ENCODE results near the gene DBH. TPM values are rescaled to one million over a fixed set of nuclear protein-coding genes. Genes with fewer than 3 reads are reported as not detected.
A peak's percentile ranks its signal among the peaks of the same experiment; 100 is the strongest.

Gene DBH
- total RNA-seq, 2 experiments from 2014 or later = not detected

- H3K4me3 Mint-ChIP-seq = no peak overlapping the region
- H3K4me1 Mint-ChIP-seq (ENCODE audit: low read depth) = peaks cover 26% of the 10 kb centered on the region
- POLR2A ChIA-PET = no interaction called here
- CTCF ChIA-PET = interaction anchor here (0.7 to 1.5 kb wide), 4 partner anchors 59 to 87 kb away, joined by 3 to 6 read pairs (median 4); no protein-coding TSS in a partner anchor
- H3K9me3 Mint-ChIP-seq = no peaks in the 10 kb centered on the region
- H3K27ac Mint-ChIP-seq = no peak overlapping the region
- no peaks in the 10 kb centered on the region for H3K36me3 Mint-ChIP-seq
- H3K27me3 Mint-ChIP-seq = peaks cover 55% of the 10 kb centered on the region
- no peak for DNase-seq
- intact Hi-C loops (cut with micrococcal nuclease) = loop anchor here (5.0 kb wide), 1 partner anchor 47 kb away; no protein-coding TSS in a partner anchor
Measured at GRCh38 chr9:133655701-133656100, 19.5 kb downstream of the DBH start.

DNA sequence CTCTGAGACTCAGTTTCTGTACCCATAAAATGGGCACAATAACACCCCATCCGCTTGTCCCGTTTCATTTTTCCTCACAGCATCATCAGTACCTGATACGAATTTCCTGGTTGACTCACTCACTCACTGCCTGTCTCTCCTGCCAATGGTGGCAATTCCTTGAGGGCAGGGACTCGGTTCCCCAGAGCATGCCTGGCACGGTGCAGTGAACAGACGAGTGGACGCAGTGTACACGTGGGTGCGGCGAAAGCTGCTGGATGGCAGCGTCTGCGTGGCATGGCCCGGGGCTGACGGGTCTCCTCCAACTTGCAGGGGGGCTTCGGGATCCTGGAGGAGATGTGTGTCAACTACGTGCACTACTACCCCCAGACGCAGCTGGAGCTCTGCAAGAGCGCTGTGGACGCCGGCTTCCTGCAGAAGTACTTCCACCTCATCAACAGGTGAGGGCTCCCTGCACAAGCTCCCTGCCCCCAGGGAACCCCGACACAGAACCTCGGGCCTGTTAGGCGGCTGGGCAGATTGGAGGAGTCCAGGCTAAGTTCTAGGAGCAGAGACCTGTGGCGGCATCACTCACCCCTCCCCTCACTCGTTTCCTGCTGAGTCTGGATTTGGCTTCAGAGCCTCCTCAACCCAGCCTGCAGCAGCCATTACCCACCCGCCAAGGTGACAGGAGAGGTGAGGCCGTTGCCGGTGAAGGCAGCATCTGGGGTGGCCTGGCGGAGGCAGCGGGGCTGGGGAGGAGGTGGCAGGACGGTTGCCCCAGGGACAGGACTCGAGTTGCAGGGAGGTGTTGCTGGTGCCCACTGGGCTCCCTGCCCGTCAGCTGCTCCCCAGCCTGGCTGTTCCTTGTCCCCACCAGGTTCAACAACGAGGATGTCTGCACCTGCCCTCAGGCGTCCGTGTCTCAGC lies 20.3 kb downstream of the DBH start:
- Mint-ChIP-seq H3K27ac (no peak overlapping the region), H3K4me3 (no peak overlapping the region), H3K27me3 (peaks cover 55% of the 10 kb centered on the region), H3K4me1 (ENCODE audit: low read depth) (peaks cover 26% of the 10 kb centered on the region), H3K9me3 (no peaks in the 10 kb centered on the region), H3K36me3 (no peaks in the 10 kb centered on the region)
- ChIA-PET POLR2A (no interaction called here), CTCF (interaction anchor here (0.7 to 1.5 kb wide), 4 partner anchors 59 to 86 kb away, joined by 3 to 6 read pairs (median 4); no protein-coding TSS in a partner anchor)
- intact Hi-C loops (cut with micrococcal nuclease) = loop anchor here (5.0 kb wide), 1 partner anchor 46 kb away; no protein-coding TSS in a partner anchor
- DNase-seq = peak; percentile 51

DNA sequence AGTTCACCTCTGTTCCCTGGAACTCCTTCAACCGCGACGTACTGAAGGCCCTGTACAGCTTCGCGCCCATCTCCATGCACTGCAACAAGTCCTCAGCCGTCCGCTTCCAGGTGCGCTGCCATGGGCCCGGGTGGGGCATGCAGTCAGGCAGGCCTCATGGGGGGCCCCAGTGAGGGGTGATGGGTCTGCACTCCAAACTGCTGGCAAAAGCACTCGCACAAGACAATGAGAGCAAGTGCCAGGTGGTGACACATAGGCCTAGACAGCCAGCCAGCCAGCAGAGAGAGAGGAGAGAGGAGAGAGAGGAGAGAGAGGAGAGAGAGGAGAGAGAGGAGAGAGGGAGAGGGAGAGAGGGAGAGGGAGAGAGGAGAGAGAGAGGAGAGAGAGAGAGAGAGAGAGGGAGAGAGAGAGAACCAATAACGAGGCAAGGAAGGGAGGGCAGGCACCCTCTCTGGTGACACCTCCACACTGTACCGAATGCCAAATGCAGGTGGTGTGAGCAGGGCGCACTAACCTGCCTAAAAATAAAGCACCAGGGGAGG lies 21.0 kb downstream of the DBH start:
- ChIA-PET CTCF (interaction anchor here (1.1 kb wide), 1 partner anchor 58 kb away, joined by 3 read pairs; no protein-coding TSS in a partner anchor), POLR2A (no interaction called here)
- Mint-ChIP-seq H3K4me3 (no peak overlapping the region), H3K9me3 (no peaks in the 10 kb centered on the region), H3K4me1 (ENCODE audit: low read depth) (peaks cover 26% of the 10 kb centered on the region), H3K27ac (no peak overlapping the region), H3K36me3 (no peaks in the 10 kb centered on the region), H3K27me3 (peaks cover 54% of the 10 kb centered on the region)
- DNase-seq = no peak
- intact Hi-C loops (cut with micrococcal nuclease) = loop anchor here (5.0 kb wide), 1 partner anchor 45 kb away; no protein-coding TSS in a partner anchor

- intact Hi-C loops (cut with micrococcal nuclease) = loop anchor here (5.0 kb wide), 1 partner anchor 44 kb away; no protein-coding TSS in a partner anchor
- no peaks in the 10 kb centered on the region for H3K36me3 Mint-ChIP-seq
- no peak overlapping the region for H3K27ac Mint-ChIP-seq
- peaks cover 42% of the 10 kb centered on the region for H3K27me3 Mint-ChIP-seq
- H3K9me3 Mint-ChIP-seq = no peaks in the 10 kb centered on the region
- CTCF ChIA-PET = interaction anchor here (0.7 to 1.5 kb wide), 4 partner anchors 54 to 328 kb away, joined by 3 read pairs; no protein-coding TSS in a partner anchor
- DNase-seq = peak; percentile 42
- peaks cover 26% of the 10 kb centered on the region for H3K4me1 Mint-ChIP-seq (ENCODE audit: low read depth)
- peak overlapping the region; percentile 8 for H3K4me3 Mint-ChIP-seq
- POLR2A ChIA-PET = no interaction called here
Measured at GRCh38 chr9:133658442-133659431, 22.6 kb downstream of the DBH start.

DNA sequence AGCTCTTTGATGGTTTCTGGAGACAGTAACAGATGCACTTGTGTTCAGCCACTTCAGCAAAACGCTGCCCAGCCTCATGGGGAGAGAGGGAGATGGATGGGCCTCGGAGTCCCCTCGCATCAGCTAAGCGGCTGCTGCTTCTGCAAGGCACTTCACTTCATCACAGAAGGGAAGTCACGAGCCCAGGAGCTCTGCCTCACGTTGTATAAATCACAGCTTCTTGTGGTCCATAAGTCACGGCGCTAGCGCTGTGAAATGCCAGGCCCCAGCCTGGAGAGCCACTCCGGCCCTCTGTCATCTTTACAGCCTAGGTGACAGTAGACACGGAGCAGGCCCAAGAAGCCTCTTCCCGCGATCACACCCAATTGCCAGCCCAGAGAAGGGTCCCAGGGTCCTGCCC lies 23.4 kb downstream of the DBH start:
- Mint-ChIP-seq H3K27me3 (peaks cover 37% of the 10 kb centered on the region), H3K36me3 (no peaks in the 10 kb centered on the region), H3K9me3 (no peaks in the 10 kb centered on the region), H3K27ac (no peak overlapping the region), H3K4me3 (no peak overlapping the region), H3K4me1 (ENCODE audit: low read depth) (peaks cover 26% of the 10 kb centered on the region)
- intact Hi-C loops (cut with micrococcal nuclease) = loop anchor here (5.0 kb wide), 1 partner anchor 43 kb away; no protein-coding TSS in a partner anchor
- ChIA-PET POLR2A (no interaction called here), CTCF (interaction anchor here (0.7 to 1.5 kb wide), 4 partner anchors 55 to 329 kb away, joined by 3 read pairs; no protein-coding TSS in a partner anchor)
- DNase-seq = no peak

DNA sequence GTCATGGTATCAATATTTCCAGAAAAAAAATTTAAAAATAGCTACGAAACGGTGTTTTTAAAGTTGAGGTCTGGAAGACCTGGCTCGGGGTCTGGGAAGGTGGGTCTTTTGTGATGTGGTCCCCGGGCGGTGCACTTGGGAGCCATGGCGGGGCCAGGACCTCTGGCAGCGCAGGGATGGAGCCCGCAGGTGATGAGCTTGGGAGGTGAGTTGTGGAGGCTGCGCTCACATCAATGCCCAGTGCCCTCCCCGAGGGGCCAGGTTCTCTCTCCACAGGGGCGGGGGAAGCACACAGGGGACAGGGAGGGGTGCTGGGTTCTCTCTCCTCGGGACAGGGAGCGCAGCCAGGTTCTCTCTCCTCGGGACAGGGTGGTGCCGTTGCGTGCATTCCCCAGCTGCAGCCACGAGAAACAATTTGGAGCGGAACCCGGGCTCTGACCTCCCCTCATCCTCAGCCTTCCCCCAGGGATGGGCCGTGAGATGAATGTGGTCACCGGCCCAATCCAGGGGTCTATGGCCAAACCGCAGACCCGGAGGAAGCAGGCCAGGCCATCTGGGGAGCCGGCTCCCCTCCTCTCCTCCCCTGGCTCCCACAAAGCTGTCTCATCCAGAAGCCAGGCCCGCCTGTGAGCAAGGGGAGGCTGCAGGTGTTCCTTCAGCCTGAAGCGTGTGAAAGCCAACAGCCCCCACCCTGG lies 25.8 kb downstream of the DBH start:
- ChIA-PET POLR2A (no interaction called here), CTCF (no interaction called here)
- H3K27me3 Mint-ChIP-seq = peaks cover 16% of the 10 kb centered on the region
- intact Hi-C loops (cut with micrococcal nuclease) = no loop called here
- no peak overlapping the region for H3K27ac Mint-ChIP-seq
- no peak overlapping the region for H3K4me3 Mint-ChIP-seq
- peaks cover 18% of the 10 kb centered on the region for H3K4me1 Mint-ChIP-seq (ENCODE audit: low read depth)
- no peak for DNase-seq
- H3K9me3 Mint-ChIP-seq = no peaks in the 10 kb centered on the region
- no peaks in the 10 kb centered on the region for H3K36me3 Mint-ChIP-seq

GRCh38 chr9:133664173-133665050 lies 28.2 kb downstream of the DBH start:
- no peaks in the 10 kb centered on the region for H3K4me1 Mint-ChIP-seq (ENCODE audit: low read depth)
- no peak overlapping the region for H3K27ac Mint-ChIP-seq
- CTCF ChIA-PET = no interaction called here
- POLR2A ChIA-PET = no interaction called here
- no peak overlapping the region for H3K4me3 Mint-ChIP-seq
- no peaks in the 10 kb centered on the region for H3K9me3 Mint-ChIP-seq
- H3K36me3 Mint-ChIP-seq = no peaks in the 10 kb centered on the region
- no peaks in the 10 kb centered on the region for H3K27me3 Mint-ChIP-seq
- DNase-seq = no peak
- intact Hi-C loops (cut with micrococcal nuclease) = no loop called here

DNA sequence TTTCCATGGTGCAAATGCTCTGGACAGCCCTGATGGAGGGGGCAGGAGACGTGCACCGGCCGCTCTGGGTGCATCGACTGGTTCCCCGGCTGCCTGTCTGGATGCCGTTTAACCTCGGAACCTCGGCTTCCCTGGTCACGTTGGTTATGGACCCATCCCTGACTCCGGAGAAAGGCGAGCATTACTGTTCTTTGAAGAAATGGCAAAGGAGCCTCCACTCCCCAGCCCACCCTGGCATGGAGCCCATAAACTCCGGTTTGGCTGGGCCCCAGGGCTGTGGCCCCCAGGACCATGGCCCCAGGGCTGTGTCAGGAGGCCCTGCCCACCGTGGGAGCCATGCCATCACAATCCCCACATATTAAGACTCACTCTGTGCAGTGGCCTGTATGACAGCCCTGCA lies 28.9 kb downstream of the DBH start:
- H3K4me3 Mint-ChIP-seq = no peak overlapping the region
- no peak for DNase-seq
- intact Hi-C loops (cut with micrococcal nuclease) = no loop called here
- H3K9me3 Mint-ChIP-seq = no peaks in the 10 kb centered on the region
- ChIA-PET POLR2A (no interaction called here), CTCF (no interaction called here)
- H3K27ac Mint-ChIP-seq = no peak overlapping the region
- no peaks in the 10 kb centered on the region for H3K36me3 Mint-ChIP-seq
- no peaks in the 10 kb centered on the region for H3K27me3 Mint-ChIP-seq
- no peaks in the 10 kb centered on the region for H3K4me1 Mint-ChIP-seq (ENCODE audit: low read depth)

DNA sequence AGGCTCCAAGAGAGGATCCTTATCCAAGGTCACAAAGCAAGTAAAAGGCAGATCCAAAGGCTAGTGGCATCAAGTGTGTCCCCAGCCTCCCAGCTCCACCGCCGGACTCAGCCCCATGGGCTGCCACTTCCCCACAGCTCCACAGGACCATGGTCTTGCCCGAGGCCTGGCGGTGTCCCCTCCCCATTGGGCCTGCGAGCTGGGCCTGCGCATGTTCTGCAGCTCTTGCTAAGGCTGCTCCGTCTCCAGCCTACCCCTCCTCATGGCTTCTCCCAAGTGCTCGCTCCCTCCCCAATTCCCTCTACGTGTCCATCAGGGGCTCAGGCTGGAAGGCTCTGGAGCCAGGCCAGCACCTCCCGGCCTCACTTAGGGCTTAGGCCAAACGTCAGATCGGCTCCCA lies 29.4 kb downstream of the DBH start:
- Mint-ChIP-seq H3K4me1 (ENCODE audit: low read depth) (no peaks in the 10 kb centered on the region), H3K36me3 (no peaks in the 10 kb centered on the region), H3K9me3 (no peaks in the 10 kb centered on the region), H3K27ac (no peak overlapping the region), H3K27me3 (no peaks in the 10 kb centered on the region), H3K4me3 (no peak overlapping the region)
- ChIA-PET CTCF (no interaction called here), POLR2A (no interaction called here)
- intact Hi-C loops (cut with micrococcal nuclease) = no loop called here
- DNase-seq = no peak

DNA sequence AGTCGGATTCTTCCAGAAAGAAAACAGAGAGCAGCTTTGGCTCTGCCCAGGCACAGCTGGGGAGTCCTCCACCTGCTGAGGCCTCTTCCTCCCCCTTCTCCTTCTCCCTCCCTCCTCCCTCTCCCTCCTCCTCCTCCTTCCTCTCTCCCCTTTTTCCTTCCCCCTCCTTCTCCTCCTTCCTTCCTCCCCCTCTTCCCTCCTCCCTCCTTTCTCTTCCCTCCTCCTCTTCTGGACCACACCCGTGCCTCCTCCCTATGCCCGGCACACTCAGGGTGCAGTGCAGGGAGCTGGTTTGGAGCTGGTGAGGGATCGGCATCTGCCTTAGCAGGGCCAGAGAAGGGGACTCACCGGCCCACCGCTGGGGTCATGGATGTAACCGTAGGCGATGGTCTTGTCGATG lies 30.2 kb downstream of the DBH start:
- DNase-seq = no peak
- CTCF ChIA-PET = no interaction called here
- no peaks in the 10 kb centered on the region for H3K4me1 Mint-ChIP-seq (ENCODE audit: low read depth)
- peaks cover 2% of the 10 kb centered on the region for H3K36me3 Mint-ChIP-seq
- no peak overlapping the region for H3K4me3 Mint-ChIP-seq
- H3K9me3 Mint-ChIP-seq = no peaks in the 10 kb centered on the region
- POLR2A ChIA-PET = no interaction called here
- H3K27ac Mint-ChIP-seq = no peak overlapping the region
- no peaks in the 10 kb centered on the region for H3K27me3 Mint-ChIP-seq
- intact Hi-C loops (cut with micrococcal nuclease) = no loop called here

DNA sequence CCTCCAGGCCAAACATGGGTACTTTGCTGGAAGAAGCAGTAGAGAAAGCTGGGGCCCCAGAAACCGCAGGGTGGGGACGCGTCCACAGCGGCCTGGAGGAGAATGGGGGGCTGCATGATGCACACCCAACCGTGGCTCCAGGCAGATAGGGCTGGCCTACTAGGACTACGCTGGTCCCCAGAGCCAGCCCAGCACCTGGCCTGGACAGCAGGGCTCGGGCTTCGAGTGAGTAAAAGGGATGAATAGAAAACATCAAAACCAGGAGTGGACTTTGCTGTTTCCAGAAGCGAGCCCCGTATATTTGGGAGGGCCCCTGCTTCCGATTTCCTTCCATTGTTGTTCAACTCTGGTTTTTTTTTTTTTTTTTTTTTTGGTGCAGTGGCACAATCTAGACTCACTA lies 30.7 kb downstream of the DBH start:
- Mint-ChIP-seq H3K9me3 (no peaks in the 10 kb centered on the region), H3K27me3 (no peaks in the 10 kb centered on the region), H3K4me3 (no peak overlapping the region), H3K27ac (no peak overlapping the region), H3K4me1 (ENCODE audit: low read depth) (no peaks in the 10 kb centered on the region), H3K36me3 (peaks cover 2% of the 10 kb centered on the region)
- no peak for DNase-seq
- intact Hi-C loops (cut with micrococcal nuclease) = no loop called here
- CTCF ChIA-PET = no interaction called here
- POLR2A ChIA-PET = no interaction called here

Measured in activated CD4-positive, alpha-beta memory T cell treated with anti-CD3 and anti-CD28 coated beads for 36 hours (primary cell).